K562 (cell line): ENCODE results near the gene LY6G6D. TPM values are rescaled to one million over a fixed set of nuclear protein-coding genes. Genes with fewer than 3 reads are reported as not detected.

Source experiments
- AFF1 ChIP-seq, 2 experiments: fragments of 450-650 bp; IDR thresholded peaks; 2 replicates each; pipeline ENCODE4 v1.6.1; 2018; ENCODE audit warnings: mild to moderate bottlenecking in 2 of 2, low read depth in 1 of 2; ENCODE audit not compliant: partially characterized antibody in 2 of 2
- CHAMP1 ChIP-seq: fragments of 450-650 bp; IDR thresholded peaks from 2 replicates; pipeline ENCODE4 v1.6.1; 2016; ENCODE audit warnings: mild to moderate bottlenecking
- KAT2B ChIP-seq: IDR thresholded peaks from one replicate; pipeline ENCODE4 v1.6.1; 2012; ENCODE audit warnings: low read depth, mild to moderate bottlenecking, control low read depth, inconsistent platforms, low read length, moderate library complexity
- KAT7 ChIP-seq: sonication (generic); formaldehyde crosslinking; IDR thresholded peaks from 2 replicates; pipeline ENCODE4 v1.8.0; 2022; ENCODE audit warnings: missing genetic modification reagents, mild to moderate bottlenecking, borderline replicate concordance
- NCOA6 ChIP-seq: fragments of 450-650 bp; IDR thresholded peaks from 2 replicates; pipeline ENCODE4 v1.6.1; 2017; ENCODE audit warnings: mild to moderate bottlenecking
- OTX1 ChIP-seq: fragments of 450-650 bp; formaldehyde crosslinking; IDR thresholded peaks from 2 replicates; pipeline ENCODE4 v1.4.0; 2022; ENCODE audit warnings: mild to moderate bottlenecking
- SP2 ChIP-seq: IDR thresholded peaks from 2 replicates; pipeline ENCODE4 v1.6.1; 2011; ENCODE audit warnings: mild to moderate bottlenecking, low read depth, low read length, moderate library complexity; ENCODE audit not compliant: poor library complexity, severe bottlenecking; ENCODE audit errors: extremely low read depth
- ZFP30 ChIP-seq: fragments of 250-450 bp; sonication (Bioruptor Pico); IDR thresholded peaks from 2 replicates; pipeline ENCODE4 v1.8.0; 2022; ENCODE audit warnings: moderate library complexity, mild to moderate bottlenecking, inconsistent platforms, borderline replicate concordance
- ZNF133 ChIP-seq: fragments of 250-450 bp; sonication (Bioruptor Pico); IDR thresholded peaks from 2 replicates; pipeline ENCODE4 v1.4.0; 2020; ENCODE audit warnings: mild to moderate bottlenecking
- polyA plus RNA-seq, 8 experiments: library from polyadenylated mRNA; depleted of rRNA in 4 of 8; stranded (reverse) in 5 of 8; unstranded in 3 of 8; fragments of >200 nt; fragmentation: Nextera tagmentation in 2 of 8; fragmentation: Illumina TruSeq in 1 of 8; extraction: Ambion mirVana in 2 of 8; extraction: Trizol in 1 of 8; gene quantifications; 2 replicates each; pipeline versions ENCODE4 v1.2.1 to v1.2.3, GENCODE V29; 2011 to 2014; ENCODE audit warnings: inconsistent platforms in 1 of 8, missing spikeins in 1 of 8
- total RNA-seq, 7 experiments: library from RNA; depleted of rRNA in 6 of 7; stranded (reverse); fragments of >200 nt in 6 of 7; fragmentation: Illumina TruSeq in 2 of 7; extraction: Trizol in 2 of 7; gene quantifications; 2 replicates each; pipeline versions ENCODE4 v1.2.1 to v1.2.3, GENCODE V29; 2011 to 2021; ENCODE audit warnings: low replicate concordance in 1 of 7
- TF ChIP-seq, protein P1 (sequence below): fragments of 450-650 bp; IDR thresholded peaks from 2 replicates; pipeline ENCODE4 v1.6.1; 2016; ENCODE audit warnings: mild to moderate bottlenecking, moderate library complexity

The LY6G6D gene
- total and polyA plus RNA-seq, 9 of the 15 experiments (the other 6 are each of a cell fraction or from before 2014, with no cell fraction given) = 0.30 to 0.38 TPM; not detected in 7

DNA sequence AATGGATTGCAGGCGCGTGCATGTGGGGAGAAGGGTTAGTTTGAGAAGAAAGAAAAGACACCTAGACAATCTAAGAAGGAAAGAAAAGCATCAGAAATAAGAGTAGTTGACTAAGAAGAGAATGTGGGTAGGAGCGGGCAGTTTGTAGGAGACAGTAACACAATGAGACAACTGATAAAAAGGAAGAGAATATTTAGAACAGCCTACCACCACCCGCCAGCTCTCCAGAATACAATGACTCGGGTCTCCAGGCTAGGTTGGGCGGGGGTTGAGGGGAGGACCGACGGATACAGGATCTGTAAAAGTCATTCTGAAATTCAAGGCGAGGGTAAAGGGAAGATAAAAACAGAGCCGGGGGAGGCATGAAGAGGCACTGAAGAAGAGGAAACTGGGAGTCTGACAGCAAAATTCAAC, 12.7 kb upstream of the LY6G6D start (continued):
- TF ChIP-seq AFF1 (IDR thresholded peaks at IDR 0.05; ENCODE audit: low read depth in 1 of 2, partially characterized antibody in 2 of 2) (peak; percentile 59 to 67), OTX1 (CRISPR knock-in tag) (no peak), KAT7 (CRISPR knock-in tag) (peak; percentile 23; the same call in 1 of the 2 replicates), KAT2B (no peak), SP2 (no peak), CHAMP1 (no peak), NCOA6 (no peak; the same call in 1 of the 2 replicates), ZNF133 (CRISPR knock-in tag) (no peak), ZFP30 (CRISPR knock-in tag) (no peak)
- TF ChIP-seq, protein P1, sequence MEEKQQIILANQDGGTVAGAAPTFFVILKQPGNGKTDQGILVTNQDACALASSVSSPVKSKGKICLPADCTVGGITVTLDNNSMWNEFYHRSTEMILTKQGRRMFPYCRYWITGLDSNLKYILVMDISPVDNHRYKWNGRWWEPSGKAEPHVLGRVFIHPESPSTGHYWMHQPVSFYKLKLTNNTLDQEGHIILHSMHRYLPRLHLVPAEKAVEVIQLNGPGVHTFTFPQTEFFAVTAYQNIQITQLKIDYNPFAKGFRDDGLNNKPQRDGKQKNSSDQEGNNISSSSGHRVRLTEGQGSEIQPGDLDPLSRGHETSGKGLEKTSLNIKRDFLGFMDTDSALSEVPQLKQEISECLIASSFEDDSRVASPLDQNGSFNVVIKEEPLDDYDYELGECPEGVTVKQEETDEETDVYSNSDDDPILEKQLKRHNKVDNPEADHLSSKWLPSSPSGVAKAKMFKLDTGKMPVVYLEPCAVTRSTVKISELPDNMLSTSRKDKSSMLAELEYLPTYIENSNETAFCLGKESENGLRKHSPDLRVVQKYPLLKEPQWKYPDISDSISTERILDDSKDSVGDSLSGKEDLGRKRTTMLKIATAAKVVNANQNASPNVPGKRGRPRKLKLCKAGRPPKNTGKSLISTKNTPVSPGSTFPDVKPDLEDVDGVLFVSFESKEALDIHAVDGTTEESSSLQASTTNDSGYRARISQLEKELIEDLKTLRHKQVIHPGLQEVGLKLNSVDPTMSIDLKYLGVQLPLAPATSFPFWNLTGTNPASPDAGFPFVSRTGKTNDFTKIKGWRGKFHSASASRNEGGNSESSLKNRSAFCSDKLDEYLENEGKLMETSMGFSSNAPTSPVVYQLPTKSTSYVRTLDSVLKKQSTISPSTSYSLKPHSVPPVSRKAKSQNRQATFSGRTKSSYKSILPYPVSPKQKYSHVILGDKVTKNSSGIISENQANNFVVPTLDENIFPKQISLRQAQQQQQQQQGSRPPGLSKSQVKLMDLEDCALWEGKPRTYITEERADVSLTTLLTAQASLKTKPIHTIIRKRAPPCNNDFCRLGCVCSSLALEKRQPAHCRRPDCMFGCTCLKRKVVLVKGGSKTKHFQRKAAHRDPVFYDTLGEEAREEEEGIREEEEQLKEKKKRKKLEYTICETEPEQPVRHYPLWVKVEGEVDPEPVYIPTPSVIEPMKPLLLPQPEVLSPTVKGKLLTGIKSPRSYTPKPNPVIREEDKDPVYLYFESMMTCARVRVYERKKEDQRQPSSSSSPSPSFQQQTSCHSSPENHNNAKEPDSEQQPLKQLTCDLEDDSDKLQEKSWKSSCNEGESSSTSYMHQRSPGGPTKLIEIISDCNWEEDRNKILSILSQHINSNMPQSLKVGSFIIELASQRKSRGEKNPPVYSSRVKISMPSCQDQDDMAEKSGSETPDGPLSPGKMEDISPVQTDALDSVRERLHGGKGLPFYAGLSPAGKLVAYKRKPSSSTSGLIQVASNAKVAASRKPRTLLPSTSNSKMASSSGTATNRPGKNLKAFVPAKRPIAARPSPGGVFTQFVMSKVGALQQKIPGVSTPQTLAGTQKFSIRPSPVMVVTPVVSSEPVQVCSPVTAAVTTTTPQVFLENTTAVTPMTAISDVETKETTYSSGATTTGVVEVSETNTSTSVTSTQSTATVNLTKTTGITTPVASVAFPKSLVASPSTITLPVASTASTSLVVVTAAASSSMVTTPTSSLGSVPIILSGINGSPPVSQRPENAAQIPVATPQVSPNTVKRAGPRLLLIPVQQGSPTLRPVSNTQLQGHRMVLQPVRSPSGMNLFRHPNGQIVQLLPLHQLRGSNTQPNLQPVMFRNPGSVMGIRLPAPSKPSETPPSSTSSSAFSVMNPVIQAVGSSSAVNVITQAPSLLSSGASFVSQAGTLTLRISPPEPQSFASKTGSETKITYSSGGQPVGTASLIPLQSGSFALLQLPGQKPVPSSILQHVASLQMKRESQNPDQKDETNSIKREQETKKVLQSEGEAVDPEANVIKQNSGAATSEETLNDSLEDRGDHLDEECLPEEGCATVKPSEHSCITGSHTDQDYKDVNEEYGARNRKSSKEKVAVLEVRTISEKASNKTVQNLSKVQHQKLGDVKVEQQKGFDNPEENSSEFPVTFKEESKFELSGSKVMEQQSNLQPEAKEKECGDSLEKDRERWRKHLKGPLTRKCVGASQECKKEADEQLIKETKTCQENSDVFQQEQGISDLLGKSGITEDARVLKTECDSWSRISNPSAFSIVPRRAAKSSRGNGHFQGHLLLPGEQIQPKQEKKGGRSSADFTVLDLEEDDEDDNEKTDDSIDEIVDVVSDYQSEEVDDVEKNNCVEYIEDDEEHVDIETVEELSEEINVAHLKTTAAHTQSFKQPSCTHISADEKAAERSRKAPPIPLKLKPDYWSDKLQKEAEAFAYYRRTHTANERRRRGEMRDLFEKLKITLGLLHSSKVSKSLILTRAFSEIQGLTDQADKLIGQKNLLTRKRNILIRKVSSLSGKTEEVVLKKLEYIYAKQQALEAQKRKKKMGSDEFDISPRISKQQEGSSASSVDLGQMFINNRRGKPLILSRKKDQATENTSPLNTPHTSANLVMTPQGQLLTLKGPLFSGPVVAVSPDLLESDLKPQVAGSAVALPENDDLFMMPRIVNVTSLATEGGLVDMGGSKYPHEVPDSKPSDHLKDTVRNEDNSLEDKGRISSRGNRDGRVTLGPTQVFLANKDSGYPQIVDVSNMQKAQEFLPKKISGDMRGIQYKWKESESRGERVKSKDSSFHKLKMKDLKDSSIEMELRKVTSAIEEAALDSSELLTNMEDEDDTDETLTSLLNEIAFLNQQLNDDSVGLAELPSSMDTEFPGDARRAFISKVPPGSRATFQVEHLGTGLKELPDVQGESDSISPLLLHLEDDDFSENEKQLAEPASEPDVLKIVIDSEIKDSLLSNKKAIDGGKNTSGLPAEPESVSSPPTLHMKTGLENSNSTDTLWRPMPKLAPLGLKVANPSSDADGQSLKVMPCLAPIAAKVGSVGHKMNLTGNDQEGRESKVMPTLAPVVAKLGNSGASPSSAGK = no peak
